GM12864 (cell line): ENCODE data around the gene CYREN.
A peak's percentile ranks its signal among the peaks of the same experiment; 100 is the strongest.

Source experiments
- DNase-seq: peaks from one replicate; pipeline ENCODE4 v3.0.0-alpha.2; 2011; ENCODE audit warnings: low read depth
- H3K4me3 ChIP-seq: 2 replicates; pipeline ENCODE4 v1.5.1; 2011; ENCODE audit warnings: mild to moderate bottlenecking, low read depth, low read length, control low read depth
- CTCF ChIP-seq: IDR thresholded peaks from 2 replicates; pipeline ENCODE4 v1.5.1; 2011; ENCODE audit warnings: low read depth, mild to moderate bottlenecking, moderate library complexity, low read length, control low read depth, inconsistent platforms; ENCODE audit errors: missing control alignments

The CYREN gene

GRCh38 chr7:135211179-135211945 is 40.9 kb upstream of the CYREN start, which contains the start of gene WDR91:
WDR91 (minus strand) TSS chr7:135211526; CDS start chr7:135211502, 24 bp downstream.
- DNase-seq: peak; percentile 62
- peak; percentile 4 for TF ChIP-seq CTCF
- H3K4me3 ChIP-seq: peak within 1 kb of the TSS; percentile 88

GRCh38 chr7:135210888-135211178 is 40.3 kb upstream of the CYREN start:
- TF ChIP-seq CTCF: no peak
- DNase-seq: no peak
- H3K4me3 ChIP-seq: peak overlapping the region; percentile 88

- H3K4me3 ChIP-seq: no peak overlapping the region; the same call in 1 of the 2 replicates
- no peak for TF ChIP-seq CTCF
- no peak for DNase-seq
Measured at GRCh38 chr7:135209225-135209834, 38.8 kb upstream of the CYREN start.

GRCh38 chr7:135208102-135208793 is 37.7 kb upstream of the CYREN start:
- no peak for TF ChIP-seq CTCF
- DNase-seq: no peak
- peak overlapping the region; percentile 5 for H3K4me3 ChIP-seq

GRCh38 chr7:135207406-135208101 is 37.0 kb upstream of the CYREN start:
- DNase-seq: no peak
- TF ChIP-seq CTCF: no peak
- peak overlapping the region; percentile 5 for H3K4me3 ChIP-seq

GRCh38 chr7:135206941-135207391 is 36.5 kb upstream of the CYREN start:
- peak; percentile 60 for DNase-seq
- TF ChIP-seq CTCF: no peak
- H3K4me3 ChIP-seq: peak overlapping the region; percentile 5; the same call in 1 of the 2 replicates
